WI38 (cell line): ENCODE data around the gene SLC1A2.

ENCODE experiments used
- H3K4me3 ChIP-seq: 2 replicates; pipeline ENCODE4 v1.5.1; 2011; ENCODE audit warnings: low read depth, mild to moderate bottlenecking, control low read depth, low read length
- CTCF ChIP-seq: IDR thresholded peaks from 2 replicates; pipeline ENCODE4 v1.5.1; 2012; ENCODE audit warnings: low read depth, mild to moderate bottlenecking, control low read depth, low read length

SLC1A2 gene

DNA sequence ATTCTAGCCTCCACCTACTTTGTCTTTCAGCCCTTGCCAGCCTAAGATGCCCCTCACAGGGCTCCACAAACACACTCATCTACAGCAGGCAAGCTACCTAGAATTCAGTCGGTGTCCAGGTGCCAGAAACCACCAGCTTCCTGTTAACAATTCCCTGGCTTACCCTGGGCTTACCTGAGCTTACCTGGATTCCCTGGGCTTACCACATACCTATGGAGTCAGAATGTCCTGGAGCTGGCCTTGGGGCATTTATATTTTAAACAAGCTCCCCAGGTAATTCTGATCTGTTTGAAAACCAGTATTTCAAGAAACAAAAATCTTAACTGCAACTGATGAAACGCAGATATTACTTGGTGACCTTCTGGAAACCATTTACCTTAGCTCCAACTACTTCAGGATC, 123.6 kb downstream of the SLC1A2 start:
- TF ChIP-seq CTCF, result no peak

GRCh38 chr11:35293699-35294098, 125.7 kb downstream of the SLC1A2 start:
- no peak overlapping the region for H3K4me3 ChIP-seq
- TF ChIP-seq CTCF, result no peak

More for the DNA sequence above, 123.6 kb downstream of the SLC1A2 start:
- no peak overlapping the region for H3K4me3 ChIP-seq

GRCh38 chr11:35293035-35293434, 126.3 kb downstream of the SLC1A2 start:
- TF ChIP-seq CTCF, result no peak
- no peak overlapping the region for H3K4me3 ChIP-seq

DNA sequence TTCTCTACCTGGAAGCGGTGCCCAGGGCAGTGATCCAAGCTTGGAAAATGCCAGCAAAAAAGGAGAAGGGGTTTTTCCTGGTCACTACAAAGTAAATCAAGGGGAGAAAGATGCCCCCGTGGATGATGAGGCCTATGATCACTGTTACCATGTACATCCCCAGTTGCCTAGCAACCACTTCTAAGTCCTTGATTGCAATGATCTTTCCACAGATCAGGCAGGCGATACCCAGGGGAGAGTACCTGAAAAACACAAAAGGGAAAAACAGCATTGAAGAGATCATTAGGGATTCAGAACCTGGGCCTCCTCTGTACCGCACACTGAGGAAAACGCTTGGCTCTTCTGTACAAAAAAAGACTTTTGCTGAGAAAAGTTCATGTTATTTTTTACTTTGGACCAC, 127.1 kb downstream of the SLC1A2 start:
- TF ChIP-seq CTCF, result no peak
- H3K4me3 ChIP-seq, result no peak overlapping the region

- no peak overlapping the region for H3K4me3 ChIP-seq
- no peak for TF ChIP-seq CTCF
Measured at GRCh38 chr11:35290876-35291275, 128.5 kb downstream of the SLC1A2 start.

GRCh38 chr11:35289821-35290220, 129.5 kb downstream of the SLC1A2 start:
- TF ChIP-seq CTCF, result no peak
- no peak overlapping the region for H3K4me3 ChIP-seq

DNA sequence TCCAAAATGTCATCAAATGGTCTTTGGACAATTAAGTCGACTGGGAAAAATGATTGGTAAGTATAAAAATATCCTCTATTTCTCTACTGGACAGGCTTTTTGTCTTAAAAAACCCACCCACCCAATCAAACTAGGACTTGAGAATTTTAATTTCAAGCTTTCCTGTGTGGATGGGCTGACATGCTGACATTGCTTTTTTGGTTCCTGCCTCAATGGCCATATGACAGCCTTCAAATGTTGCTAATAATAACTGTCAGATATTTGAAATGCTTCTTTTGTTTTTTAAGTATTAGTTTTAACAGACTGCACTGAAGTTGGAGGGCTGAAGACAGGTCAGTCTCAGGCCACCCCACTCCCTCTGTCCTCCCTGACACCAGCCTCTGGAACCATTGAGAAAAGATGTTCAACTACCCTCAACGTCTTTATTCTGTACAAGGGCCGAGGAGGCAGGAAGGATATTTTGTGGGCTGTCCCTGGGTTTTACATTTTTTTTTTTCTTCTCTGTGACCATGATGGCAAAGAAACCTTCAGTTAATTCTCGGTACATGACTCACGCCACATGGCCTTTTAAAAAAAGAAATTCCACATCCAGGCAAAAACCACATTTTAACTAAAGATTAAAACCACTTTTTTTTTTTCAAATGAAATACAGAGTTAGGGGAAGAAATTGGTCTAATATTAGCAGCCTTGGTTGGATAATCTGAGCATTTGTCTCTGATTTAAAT, 130.4 kb downstream of the SLC1A2 start:
- no peak overlapping the region for H3K4me3 ChIP-seq
- TF ChIP-seq CTCF, result no peak
